NCI-H1417 treated with DMSO at 0.1 percent for 48 hours (cell line): ENCODE results near the gene CYB561D1.

Source experiments
- DNase-seq: peaks from one replicate; lab custom pipeline; 2025; lab: John Stamatoyannopoulos, UW

Gene CYB561D1

DNA sequence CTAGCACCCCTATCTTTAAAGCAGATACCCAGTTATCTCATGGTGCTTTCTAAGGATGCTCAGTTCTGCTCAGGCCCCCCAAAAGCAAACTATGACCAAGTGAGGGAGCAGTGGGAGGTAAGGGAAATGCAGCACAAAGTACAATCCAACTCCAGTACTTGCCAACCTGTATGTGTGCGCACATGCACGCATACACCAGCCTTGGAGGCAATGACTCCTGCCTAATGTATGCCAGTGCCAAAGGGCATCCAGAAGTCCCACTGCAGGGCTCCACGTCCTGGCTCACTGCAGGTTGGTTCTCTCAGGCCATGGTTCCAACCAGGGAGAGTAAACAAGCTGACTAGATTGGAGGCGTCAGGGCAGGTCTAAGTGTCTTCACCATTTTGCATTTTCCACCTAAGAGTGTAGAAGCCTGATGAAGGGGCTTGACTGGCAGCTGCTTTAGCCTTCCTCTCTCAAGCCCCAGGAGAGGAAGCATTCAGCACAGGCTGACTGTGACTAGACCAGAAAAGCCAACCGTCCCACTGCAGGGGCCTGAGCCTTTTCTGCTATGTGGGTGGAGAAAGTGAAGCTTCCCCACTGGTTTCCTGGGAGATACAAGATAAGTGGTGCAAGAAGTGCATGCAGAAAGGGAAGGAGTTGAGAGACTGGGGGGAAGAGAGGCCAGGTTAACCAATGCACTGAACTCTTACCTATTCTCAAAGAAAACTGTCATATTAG is 7.9 kb downstream of the CYB561D1 start:
- no peak for DNase-seq

DNA sequence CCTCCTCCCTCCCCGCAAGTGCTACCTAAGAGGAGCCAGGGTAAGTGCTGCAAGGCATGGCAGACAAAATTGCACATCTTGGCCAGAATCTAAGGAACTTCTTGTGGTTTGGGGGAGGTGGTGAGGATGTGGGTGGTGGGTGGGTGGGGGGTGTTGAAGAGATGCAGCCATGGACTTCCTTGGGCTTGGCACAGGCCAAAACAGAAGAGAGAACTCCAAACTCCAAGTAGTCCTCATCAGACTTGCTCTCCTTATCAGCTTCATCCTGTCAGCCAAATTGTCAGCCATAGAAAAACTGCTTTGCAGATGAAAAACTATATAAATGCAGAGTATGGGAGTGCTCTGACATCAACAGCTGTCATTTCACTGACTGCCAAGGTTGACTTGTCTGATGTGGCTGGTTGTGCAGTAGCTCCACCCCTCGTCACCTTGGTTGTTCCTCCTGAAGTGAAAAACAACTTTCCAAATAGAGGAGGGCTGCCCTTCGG is 8.5 kb downstream of the CYB561D1 start:
- DNase-seq = no peak

DNA sequence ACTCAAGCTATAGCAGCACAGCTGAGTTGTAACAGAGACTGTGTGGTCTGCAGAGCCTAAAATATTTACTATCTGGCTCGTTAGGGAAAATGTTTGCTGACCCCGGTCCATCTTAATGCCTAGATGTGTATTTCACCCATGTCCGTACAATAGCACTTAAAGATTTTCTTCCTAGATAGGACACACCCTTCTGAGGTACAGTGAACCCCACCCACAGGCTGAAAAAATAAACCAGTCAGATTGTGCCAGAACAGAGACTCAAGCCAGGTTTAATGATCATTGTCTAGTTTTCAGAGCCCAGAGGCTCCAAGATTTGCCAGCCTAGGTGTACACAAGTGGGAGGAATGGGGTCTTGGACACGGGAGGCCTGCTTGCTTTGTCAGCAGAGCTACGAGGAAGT is 10.0 kb downstream of the CYB561D1 start:
- no peak for DNase-seq

DNA sequence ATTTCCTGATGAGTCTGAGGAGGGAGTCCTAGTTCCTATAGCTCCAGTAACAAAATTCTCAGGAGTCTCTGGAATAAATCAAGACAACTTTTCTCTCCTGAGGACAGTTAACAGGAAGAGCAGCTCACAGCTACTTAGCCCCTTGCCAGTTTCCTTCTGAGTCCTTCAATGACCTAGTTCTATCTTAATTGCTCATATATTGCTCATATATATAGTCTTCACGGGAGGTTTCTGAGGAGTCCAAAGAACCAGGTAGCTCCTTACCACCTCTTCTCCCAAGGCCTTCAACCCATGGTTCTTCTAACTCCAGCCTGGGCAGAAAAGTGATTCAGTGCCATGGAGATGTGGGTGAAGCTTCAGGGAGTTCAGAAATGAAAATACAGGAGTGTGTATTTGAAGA is 11.1 kb downstream of the CYB561D1 start:
- DNase-seq = no peak

DNA sequence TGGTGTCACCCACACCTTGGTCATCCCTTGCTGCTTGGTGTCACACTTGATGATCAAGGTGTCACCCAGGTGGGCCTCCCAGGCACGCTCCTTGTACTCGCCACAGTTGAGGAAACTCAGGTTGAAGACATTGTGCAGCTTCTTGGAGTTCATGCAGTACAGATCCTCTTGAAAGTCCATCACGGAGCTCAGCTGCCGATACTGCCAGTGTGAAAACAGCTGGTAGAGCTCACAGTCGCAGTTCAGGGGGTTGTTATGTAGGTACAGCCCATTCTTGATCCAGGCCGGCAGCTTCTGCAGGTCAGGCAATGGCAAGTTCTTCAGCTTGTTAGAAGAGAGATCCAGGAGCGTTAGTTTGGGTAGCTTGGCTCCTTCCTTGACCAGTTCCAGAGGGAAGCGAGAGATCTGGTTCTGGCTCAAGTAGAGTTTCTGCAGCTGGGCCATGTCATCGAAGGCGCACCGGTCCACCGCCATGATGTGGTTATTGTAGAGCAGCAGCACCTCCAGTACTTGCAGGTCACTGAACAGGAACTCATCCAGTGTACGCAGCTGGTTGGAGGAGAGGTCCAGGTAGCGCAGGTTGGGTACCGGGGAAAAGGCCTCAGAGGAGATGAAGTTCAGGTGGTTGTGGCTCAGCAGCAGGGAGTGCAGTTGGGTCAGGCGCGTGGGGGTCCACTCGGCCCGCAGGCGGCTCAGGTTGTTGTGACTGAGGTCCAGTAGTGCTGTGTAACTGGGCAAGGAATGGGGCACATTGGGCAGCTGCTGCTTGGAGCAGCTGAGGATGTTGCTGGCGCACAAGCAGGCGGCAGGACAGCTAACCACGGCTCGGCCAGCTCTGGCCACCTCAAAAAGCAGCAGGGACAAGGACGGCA is 14.3 kb downstream of the CYB561D1 start:
- no peak for DNase-seq

DNA sequence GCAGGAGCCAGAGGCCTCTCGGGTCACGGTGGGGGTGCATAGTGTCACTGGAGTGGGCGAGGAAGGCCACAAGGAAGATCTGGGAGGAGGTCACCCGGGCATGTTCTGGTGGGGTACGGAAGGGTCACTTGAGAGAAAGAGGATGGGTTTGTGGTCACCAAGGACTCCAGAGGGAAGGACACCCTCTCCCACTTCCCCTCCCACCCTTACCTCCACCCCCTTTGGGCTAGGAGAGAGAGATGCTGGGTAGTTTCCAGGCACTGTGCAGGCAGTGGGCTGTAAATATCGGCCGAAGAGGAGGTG is 14.9 kb downstream of the CYB561D1 start:
- DNase-seq = no peak

DNA sequence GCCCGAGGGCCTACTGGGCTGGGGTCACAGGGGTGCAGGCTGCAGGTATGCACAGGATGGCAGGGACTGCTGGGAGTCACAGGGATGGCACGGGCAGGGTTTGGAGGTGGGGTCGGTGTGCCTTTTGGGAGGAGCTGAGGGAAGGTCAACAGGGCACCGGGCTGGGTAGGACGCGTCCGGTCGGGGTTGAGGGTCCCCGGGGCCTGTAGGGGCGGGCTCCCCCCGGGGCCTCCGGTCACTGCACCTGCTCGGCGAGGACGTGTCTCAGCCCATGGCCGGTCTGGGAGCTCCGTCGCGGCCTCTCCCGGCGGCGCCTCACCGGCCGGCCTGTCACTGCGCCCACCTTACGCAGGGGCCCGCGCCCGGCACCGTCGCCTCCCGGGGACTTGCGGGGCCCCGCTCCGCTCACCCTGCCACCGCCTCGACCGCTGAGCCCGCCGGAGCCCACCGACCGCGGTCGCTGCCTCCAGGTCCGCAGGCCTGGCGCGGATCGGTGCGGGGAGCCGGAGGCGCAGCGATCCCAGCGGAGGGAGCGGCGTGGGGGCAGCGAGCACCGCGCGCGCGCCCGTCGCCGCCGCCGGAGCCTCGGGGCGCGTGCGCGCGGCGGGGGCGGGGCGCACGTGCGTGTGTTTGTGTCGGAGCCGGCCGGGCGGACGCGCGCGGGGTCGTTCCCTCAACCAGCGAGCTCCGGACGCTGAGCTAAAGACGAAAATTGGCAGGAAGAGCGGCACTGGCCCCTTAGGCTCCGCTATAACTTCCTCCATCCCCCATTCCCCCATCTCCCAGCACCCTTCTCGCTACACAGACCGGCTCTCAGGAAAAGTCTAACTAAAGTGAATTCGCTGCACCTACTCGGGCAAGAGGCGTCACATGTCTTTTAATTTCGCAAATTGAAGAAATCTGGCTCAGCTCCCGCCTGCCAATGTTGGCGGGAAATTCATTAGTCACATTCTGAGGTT is 15.6 kb downstream of the CYB561D1 start, which contains the start of gene AMIGO1:
Gene AMIGO1 (minus strand): TSS at position 552 of the 959 bp plus-strand sequence. CDS start 815 bp downstream, outside the sequence.
- no peak for DNase-seq

DNA sequence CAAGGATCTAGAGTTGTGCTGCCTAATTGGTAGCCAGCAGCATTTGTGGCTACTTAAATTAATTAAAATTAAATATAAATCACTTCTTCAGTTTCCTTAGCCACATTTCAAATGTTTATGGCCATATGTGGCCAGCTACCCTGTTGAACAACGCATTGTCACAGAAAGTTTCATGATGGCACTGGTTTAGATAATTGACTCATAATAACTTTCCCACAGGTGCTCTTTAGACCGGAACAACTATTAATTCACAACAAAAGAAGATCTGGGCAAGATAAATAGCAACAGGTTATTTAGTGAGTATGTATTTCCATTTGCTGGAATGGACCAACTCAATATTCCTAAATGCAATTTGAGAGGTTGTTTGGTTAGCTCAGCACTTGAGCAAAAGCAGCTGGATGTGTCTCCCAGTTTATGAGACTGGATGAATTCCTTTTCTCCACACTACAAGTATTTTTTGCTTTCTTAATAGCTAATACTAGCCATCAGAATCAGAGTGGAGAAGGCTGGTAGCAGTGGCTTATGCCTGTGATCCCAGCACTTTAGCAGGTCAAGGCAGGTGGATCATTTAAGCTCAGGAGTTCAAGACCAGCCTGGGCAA is 19.3 kb downstream of the CYB561D1 start:
- no peak for DNase-seq

DNA sequence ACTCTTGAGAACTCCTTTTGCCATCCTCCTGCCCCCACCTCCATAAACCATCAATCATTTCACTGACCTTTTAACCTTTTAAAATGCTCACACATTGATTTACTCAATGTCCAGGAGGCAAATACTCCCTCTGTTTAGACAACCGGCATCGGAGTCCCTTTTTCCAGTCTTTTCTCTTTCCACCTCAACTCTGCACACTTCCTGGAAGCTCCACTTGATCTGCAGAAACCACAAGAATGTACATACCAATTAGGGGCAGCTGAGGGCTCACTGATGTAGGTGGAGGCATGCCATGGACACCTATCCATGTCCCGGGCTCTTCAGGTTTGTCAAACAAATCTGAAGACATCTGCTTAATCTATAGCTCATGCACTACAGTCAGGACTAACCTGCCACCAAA is 21.0 kb downstream of the CYB561D1 start:
- no peak for DNase-seq

DNA sequence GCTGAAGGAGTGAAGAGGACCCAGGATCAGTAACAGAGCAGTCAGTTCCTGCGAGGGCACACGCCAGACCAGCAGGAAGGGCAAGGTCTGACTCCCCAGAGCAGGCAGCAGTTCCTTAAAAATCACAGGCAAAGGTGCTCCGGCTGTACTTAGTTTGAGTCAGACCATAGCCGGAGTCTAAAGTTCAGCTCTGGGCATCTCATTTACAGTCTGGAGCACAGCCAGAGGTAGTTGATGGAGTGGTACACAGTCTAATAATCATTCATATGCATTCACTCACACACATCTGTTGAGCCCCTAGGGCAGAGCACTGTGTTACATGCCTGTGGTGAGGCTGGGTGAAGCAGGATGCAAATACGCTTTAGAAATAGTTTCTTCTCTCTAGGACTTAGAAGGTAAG is 23.0 kb downstream of the CYB561D1 start:
- DNase-seq = no peak

DNA sequence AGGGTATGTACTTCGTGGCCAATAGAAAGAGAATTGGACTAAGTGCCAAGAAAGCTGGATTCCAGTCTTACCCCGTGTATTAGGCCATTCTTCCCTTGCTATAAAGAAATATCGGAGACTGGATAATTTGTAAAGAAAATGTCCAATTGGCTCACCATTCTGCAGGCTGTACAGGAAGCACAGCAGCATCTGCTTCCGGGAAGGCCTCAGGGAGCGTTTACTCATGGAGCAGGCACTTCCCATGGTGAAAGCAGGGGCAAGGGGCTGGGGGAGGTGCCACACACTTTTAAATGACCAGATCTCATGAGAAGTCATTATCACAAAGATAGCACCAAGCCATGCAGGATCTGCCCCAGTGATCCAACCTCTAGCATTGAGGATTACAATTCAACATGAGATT is 23.4 kb downstream of the CYB561D1 start:
- DNase-seq = no peak

DNA sequence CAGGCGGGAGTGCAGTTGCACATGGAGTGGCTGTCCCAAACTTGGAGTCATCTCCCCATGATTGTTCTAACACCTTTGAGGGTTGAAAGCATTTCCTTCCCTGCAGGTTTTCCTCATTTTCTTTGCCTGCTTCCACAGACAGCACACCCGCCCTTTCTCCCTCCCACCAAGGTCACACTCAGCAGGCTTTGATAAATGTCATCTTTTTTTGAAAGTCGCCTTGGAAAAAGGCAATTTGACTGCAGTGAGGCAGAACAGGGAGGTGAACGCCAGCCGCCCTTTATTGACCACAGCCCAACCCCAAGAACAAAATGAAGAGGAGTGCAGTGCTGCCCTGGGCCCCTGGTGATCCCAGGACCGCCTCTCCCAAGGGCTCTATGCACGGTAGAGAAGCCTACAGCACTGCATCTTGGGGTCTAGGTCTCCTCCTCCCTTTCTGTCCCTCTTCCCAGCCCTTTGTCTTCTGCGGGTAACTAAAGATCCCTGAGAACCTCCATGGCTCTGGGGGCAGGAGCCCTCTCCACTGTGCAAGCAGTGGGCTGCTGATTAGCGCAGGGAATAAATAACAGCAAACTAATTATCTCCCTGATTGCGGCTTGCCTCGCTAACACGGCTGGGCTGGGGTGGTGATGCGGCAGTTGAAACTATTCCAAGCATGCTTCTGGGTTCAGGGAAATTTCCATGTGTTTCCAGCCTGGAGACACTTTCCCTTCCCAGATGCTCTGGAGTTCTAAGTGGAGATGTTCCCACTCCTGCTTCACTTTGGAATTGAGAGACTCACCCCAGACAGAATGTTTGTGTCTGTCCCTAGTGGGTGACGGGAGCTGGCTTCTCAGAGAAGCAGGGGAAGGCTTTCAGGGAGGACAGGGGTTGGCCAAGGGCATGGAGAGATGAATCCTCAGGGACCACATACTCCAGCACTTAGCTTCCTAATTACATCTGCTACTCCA is 27.4 kb downstream of the CYB561D1 start:
- no peak for DNase-seq

DNA sequence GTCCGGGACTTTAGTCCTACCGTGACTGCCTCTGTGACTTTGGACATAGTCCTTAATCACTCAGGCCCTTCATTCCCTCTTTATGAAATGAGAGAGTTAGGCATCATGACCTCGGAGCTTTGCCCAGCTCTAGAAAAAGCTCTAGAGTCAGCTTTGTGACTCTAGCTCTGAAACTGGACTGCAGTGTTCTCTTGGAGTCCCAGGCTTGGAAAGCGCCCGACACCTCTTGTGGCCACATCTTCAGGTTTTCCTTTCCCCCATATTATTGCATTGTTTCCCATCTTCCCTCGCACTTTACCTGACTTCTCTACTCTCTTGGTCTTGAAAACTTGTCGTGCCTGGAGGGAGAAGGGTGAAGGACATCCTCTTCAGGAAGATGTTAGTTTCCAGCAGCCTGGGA is 28.1 kb downstream of the CYB561D1 start:
- DNase-seq = no peak

DNA sequence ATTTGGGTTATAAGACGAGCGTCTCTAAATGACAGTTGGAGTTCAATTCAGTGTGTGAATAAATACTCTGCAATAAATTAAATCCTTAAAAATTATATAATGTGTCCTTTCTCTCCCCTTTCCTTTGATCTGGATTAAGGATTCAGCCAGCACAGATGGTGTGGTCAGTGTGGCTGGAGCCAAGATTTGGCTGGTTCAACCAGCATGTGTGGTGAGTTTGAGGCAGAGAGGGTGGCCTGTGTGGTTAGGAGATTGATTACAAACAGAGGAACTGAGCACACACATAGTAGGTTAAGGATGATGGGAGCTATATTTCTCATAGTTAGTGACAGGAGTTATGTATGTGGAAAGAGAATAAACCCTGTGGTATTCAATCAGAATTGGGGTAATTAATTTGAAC is 29.8 kb downstream of the CYB561D1 start:
- no peak for DNase-seq

DNA sequence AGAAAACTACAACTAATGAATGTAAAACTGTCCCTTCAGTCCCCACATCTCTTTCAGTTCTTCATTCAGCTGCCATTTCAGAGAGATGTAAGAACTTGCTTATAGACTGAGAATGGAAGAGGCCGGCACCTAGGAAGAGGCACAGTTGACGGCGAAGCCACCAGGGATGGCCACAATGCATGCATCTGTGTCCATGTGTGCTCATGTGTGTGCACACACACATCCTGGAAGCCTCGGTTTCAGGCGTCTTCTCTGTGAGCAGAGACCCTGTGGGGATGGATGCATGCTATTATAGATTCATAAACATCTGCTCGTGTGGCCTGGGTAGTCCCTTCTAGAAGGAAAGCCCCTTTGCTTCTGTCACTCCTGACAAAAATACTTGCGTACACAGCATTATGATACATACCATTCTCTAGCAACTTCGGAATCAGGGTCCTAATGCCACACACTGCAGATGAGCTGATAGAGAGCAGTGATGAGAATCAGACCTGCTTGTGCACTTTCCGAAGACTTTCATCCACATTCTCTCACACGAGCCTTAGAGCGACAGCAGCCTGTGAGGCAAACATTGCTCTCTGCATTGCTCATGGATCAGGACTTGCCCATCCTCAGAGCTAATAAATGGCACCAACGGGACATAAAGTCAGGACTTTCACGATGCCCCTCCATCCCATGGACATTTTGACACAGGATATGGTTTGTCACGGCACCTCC is 33.4 kb downstream of the CYB561D1 start:
- DNase-seq = no peak

DNA sequence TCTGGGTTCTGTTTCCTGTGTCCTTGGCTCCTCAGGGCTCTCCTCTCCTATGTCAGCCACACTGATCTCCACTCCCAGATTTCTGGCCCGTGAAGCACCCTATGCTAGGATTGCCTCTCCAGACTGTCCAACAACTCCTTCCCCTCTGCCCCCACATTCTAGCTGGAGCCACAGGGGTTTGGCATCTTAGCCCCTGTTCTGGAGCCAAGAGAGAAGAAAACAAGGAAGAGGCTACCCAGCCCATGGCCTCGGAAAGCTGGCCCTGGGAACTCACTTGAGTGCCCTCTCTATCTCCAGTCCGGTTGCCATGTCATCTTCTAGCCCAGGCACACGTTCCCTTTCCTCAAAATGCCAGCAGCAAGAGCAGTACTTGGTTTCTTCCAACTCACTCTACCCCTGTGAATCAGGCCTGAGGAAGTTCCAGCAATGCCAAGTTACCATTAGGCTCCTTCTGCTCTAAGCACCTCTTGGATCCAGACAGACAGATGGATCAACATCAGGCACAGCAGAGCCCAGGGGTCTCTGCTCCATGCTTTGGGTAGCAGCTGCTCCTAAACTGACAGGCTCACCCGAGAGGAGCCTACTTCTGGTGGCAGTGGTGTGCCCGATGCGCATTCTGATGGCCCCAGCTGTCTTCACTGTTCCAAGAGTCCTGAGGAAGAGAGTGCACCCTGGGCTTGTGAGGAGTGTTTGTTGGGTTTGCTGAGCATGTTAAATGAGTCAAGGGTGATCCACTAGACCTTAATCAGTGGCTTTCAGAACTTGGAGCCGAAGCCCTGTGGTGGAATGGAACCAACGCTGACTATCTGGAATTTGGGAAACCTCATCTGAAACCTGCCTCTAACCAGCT is 34.2 kb downstream of the CYB561D1 start:
- DNase-seq = no peak

DNA sequence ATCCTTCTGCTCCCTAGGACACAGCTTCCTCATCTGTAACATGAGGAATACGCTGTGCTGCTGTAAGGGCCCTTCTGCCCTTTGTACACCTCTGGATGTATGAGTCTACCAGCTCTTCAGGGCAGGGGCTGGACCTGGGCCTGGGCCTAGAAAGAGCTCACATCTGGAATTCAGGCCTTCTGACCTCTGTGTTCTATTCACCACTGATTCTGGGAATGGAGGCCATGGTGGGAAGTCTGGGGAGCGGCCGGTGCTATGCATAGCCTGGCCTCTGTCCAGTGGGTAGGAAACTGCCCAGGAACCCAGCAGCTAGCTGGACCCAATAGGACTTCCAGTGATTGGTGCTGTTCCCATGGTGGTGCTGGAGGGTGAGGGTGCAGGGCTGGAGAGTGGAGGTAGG is 34.8 kb downstream of the CYB561D1 start:
- DNase-seq = no peak

DNA sequence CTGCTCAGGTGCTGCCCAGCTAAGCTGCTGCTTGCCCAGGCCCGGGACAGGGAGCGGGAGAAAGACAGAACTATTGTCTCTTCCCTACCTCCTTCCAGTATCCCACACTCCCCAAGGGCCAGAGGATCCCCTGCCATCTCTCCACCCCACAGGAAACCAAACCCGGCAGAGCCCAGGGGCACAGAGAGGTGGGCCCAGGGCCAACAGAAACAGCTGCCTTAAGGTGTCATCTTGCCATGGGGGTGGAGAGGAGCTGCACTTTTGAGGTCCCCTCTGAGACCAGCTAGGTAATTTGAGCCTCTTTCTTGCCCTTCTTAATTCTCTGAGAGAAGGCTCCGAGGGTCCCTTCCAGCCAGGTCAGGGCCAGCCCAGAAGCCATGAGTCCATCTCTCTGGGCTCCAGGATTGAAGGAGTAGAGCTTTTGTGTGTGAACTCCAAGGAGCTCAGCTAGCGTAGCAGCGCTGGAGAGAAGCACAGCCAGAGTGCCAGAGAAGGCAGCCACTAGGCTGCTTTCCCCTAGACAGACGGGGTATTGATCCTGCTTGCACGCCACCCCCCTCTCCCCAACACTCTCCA is 36.1 kb downstream of the CYB561D1 start:
- no peak for DNase-seq
